ENCODE measurements around the gene GUCA1A.

DNA sequence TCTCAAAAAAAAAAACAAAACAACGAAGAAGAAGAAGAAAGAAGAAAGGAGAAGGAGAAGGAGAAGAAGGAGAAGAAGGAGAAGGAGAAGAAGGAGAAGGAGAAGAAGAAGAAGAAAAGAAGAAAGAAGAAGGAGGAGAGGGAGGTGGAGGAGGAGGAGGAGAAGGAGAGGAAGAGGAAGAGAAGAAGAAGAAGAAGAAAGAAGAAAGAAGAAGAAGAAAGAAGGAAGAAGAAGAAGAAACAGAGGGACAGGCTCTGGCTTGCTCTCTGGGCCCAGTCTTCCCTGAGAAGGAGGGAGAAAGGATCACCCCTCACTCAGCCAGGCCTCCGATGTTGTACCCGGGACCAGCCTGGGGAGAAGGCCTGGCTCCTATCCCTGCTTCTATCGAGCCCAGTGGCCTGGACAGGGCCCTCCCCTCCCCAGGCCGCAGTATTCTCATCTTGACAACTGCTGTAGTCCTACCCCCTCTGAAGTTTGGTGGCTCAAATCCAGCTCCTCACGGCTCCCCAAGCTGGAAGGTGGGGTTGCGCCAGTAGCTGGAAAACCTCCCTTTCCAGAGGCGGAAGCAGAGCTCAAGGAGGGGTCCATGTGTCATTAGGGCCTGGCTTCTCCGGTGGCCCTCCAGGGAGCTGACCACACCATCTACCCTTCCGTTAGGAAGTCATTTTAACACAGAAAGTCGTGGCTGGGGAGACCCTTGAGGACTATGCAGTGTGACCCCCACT is 49.6 kb upstream of the GUCA1A start:
- TF ChIP-seq, protein P1, sequence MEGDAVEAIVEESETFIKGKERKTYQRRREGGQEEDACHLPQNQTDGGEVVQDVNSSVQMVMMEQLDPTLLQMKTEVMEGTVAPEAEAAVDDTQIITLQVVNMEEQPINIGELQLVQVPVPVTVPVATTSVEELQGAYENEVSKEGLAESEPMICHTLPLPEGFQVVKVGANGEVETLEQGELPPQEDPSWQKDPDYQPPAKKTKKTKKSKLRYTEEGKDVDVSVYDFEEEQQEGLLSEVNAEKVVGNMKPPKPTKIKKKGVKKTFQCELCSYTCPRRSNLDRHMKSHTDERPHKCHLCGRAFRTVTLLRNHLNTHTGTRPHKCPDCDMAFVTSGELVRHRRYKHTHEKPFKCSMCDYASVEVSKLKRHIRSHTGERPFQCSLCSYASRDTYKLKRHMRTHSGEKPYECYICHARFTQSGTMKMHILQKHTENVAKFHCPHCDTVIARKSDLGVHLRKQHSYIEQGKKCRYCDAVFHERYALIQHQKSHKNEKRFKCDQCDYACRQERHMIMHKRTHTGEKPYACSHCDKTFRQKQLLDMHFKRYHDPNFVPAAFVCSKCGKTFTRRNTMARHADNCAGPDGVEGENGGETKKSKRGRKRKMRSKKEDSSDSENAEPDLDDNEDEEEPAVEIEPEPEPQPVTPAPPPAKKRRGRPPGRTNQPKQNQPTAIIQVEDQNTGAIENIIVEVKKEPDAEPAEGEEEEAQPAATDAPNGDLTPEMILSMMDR (IDR thresholded peaks at IDR 0.05) = no peak
- TF ChIP-seq POLR2A (IDR thresholded peaks at IDR 0.05) = no peak

All from transverse colon (tissue), 3 donors.